Pancreas (tissue), 10 donors: ENCODE data around the gene B2M. TPM values are rescaled to one million over a fixed set of nuclear protein-coding genes. Genes with fewer than 3 reads are reported as not detected.
"Not testable (repeated sequence)": the region's sequence is repeated elsewhere in the genome, so short reads cannot be mapped to it uniquely, and the experiment has no call there.

Experiments used
- ATAC-seq, 4 donors: fragments of 200-7000 bp; cut with Tn5 transposase; one replicate each; pipeline versions ENCODE4 v1.8.0 to v1.9.1; 2020; ENCODE audit warnings: mild to moderate bottlenecking in 4 of 4, moderate library complexity in 4 of 4
- DNase-seq, 6 donors: peaks; one replicate each; pipeline ENCODE4 v3.0.0-alpha.2; 2020
- FAIRE-seq: peaks from 2 replicates; lab custom pipeline; 2012; peaks lifted over from hg19 to GRCh38; lab: Jason Lieb, UNC
- H3K27ac ChIP-seq, 4 donors: fragments of 200-600 bp; sonication (generic); 1 replicate in 3 of 4; 2 replicates in 1 of 4; pipeline versions ENCODE4 v1.5.0 to v1.8.0; 2020
- H3K27me3 ChIP-seq, 4 donors: fragments of 200-600 bp; one replicate each; pipeline ENCODE4 v1.8.0; 2021
- H3K36me3 ChIP-seq, 3 donors: fragments of 200-600 bp; sonication (generic) in 1 of 3; one replicate each; pipeline versions ENCODE4 v1.5.0 to v1.8.0; 2020 to 2021
- H3K4me1 ChIP-seq, 3 donors: fragments of 200-600 bp; one replicate each; pipeline ENCODE4 v1.8.0; 2021
- H3K4me3 ChIP-seq, 4 donors: fragments of 200-600 bp; sonication (generic) in 2 of 4; one replicate each; pipeline versions ENCODE4 v1.5.0 to v1.8.0; 2020 to 2021
- H3K9me3 ChIP-seq, 4 donors: fragments of 200-600 bp; one replicate each; pipeline ENCODE4 v1.8.0; 2021
- WGBS, 2 donors: extraction: QIAGEN DNeasy Blood & Tissue Kit; methylation state at CpG; one replicate each; pipeline ENCODE4 v1.1.7; 2013; 5-methylcytosine and 5-hydroxymethylcytosine counted together
- intact Hi-C, 3 donors: fragments of 100-400 bp; cut with DNase I; formaldehyde crosslinking; loops; one replicate each; pipeline versions ENCODE4 v1.11.1 to v1.14.2; 2022
- polyA plus RNA-seq, 2 donors: library from polyadenylated mRNA; stranded (reverse); fragments of 200-250 nt; gene quantifications; one replicate each; pipeline ENCODE4 v1.2.3, GENCODE V29; 2013
- total RNA-seq, 6 donors: library from RNA; stranded (reverse); fragmentation: NEBNext Ultra II Directional in 4 of 6; extraction: Animal tissue kit (Norgen Biotek cat#: 25700) in 4 of 6; gene quantifications; one replicate each; pipeline versions ENCODE4 v1.2.1 to v1.2.4, GENCODE V29; 2021 to 2023
- TF ChIP-seq, protein P1 (sequence below), 4 donors: fragments of 200-600 bp; sonication (generic) in 3 of 4; IDR thresholded peaks; one replicate each; pipeline versions ENCODE4 v1.5.0 to v1.8.0; 2021; ENCODE audit warnings: antibody characterized with exemption in 4 of 4
- donor health status: healthy with polysubstance abuse.
- donor health status: DM: no; HTN: no; CAD: no; lungs with moderate emphysema.
- donor health status: DM: no; HTN: no; CAD: no.
- donor health status: control.
- donor health status: control.
- donor health status: Bipolar disorder and iron deficiency.
- donor health status: DM: yes; HTN: yes; CAD: no.
- donor health status: DM: no; HTN: no; CAD: no.
- donor health status: DM: no; HTN: no; CAD: no.
- donor health status: DM: yes; HTN: yes; CAD: no.

Gene B2M
- total and polyA plus RNA-seq, 8 donors, result 209 to 1,305 (median 447) TPM

DNA sequence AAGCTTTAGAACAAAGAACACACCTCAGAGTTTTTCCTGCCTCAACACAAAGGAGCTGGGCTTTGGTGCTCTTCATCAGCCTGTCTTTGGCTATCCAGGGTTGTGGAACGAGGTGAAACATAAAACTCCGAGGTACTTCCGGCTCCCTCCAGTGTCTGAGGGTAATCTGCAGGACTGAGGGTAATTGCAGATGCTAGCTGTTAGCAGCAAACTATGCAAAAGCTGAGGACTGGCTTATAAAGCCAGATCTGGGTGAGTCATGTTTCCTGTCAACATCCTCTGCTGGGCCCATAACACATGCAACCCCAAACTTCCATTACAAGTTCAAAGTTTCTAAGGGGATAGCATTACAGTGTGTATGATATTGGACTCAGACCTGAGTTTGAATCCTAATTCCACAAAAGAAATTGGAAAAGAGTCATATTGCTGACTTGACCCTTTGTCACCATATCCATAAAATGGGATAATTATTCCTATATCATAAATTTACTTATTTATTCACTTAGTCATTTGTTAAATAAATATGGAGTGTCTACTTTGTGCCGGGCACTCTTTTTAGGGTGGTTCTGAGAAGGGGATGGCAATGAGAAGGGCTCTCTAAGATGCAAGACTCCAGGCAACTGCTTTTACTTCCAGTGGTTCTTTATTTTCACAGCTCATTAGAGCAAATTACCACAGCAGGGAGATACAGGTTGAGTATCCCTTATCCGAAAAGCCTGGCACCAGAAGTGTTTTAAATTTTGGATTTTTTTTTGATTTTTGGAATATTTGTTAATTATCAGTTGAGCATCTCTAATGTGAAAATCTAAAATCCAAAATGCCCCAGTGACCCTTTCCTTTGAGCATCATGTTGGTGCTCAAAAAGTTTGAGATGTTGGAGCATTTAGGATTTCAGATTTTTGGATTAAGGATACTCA, 15.5 kb downstream of the B2M start:
- no peaks in the 10 kb centered on the region for H3K36me3 ChIP-seq
- TF ChIP-seq, protein P1, sequence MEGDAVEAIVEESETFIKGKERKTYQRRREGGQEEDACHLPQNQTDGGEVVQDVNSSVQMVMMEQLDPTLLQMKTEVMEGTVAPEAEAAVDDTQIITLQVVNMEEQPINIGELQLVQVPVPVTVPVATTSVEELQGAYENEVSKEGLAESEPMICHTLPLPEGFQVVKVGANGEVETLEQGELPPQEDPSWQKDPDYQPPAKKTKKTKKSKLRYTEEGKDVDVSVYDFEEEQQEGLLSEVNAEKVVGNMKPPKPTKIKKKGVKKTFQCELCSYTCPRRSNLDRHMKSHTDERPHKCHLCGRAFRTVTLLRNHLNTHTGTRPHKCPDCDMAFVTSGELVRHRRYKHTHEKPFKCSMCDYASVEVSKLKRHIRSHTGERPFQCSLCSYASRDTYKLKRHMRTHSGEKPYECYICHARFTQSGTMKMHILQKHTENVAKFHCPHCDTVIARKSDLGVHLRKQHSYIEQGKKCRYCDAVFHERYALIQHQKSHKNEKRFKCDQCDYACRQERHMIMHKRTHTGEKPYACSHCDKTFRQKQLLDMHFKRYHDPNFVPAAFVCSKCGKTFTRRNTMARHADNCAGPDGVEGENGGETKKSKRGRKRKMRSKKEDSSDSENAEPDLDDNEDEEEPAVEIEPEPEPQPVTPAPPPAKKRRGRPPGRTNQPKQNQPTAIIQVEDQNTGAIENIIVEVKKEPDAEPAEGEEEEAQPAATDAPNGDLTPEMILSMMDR (IDR thresholded peaks at IDR 0.05), result no peak
- peak in 2 of 4 donors; percentile 3 to 34 for ATAC-seq
- H3K4me3 ChIP-seq, result no peak overlapping the region
- DNase-seq, result peak in 1 of 6 donors; percentile 26
- WGBS, 2 donors, result 66 to 74% methylated on average over 5 of the region's 5 CpGs
- no peak for FAIRE-seq
- H3K27ac ChIP-seq, result peak overlapping the region in 2 of 4 donors; percentile 96 to 97
- intact Hi-C loops, result no loop called here
- no peaks in the 10 kb centered on the region for H3K9me3 ChIP-seq
- H3K4me1 ChIP-seq, result peaks cover 0 to 19% (median 0%) of the 10 kb centered on the region in 3 donors
- H3K27me3 ChIP-seq, result no peaks in the 10 kb centered on the region

DNA sequence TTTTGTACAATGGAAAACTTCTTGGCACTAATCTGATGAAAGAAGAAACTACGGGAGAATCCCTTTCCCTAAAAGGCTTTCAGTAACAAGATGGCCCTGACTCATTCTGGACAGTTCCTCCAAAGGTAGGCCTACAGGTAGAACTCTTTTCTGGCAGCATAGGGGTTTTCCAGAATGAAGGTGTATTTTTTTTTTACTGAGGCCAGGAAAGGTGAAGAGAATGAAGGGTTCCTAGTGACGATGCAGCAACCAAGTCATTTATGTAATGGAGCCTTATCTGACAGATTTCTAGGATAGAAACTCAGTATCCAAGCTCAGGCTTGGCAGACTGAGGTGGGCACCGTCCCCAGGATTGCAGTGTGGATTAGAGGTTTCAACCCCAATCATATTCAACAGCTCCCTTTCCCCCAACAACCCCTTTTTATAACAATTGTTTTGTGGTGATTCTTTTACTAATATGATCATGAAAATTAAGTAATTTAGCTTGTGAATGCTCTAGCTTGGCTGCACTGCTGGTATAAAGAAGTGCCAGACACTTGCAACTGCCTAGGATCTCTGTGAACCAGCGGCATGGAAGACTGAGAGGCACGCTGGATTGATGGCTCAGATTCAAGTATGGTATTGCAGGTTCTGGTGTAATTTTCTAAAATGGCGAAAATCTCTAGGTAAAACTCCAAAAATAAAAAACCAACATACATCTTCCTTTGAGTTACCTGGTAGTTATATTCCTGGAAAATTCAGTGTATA, 16.3 kb downstream of the B2M start:
- FAIRE-seq (no peak), ATAC-seq (no peak), DNase-seq (no peak)
- intact Hi-C loops, result no loop called here
- no peaks in the 10 kb centered on the region for H3K9me3 ChIP-seq
- peak overlapping the region; percentile 86 to 97 (median 95) for H3K27ac ChIP-seq
- peaks cover 0 to 19% (median 0%) of the 10 kb centered on the region in 3 donors for H3K4me1 ChIP-seq
- TF ChIP-seq, protein P1 (IDR thresholded peaks at IDR 0.05), result no peak
- no peak overlapping the region for H3K4me3 ChIP-seq
- no peaks in the 10 kb centered on the region for H3K27me3 ChIP-seq
- no peaks in the 10 kb centered on the region for H3K36me3 ChIP-seq
- 88 to 89% methylated on average over 6 of the region's 6 CpGs for WGBS, 2 donors

- Histone ChIP-seq H3K4me1 (peaks cover 0 to 19% (median 0%) of the 10 kb centered on the region in 3 donors), H3K4me3 (peak overlapping the region in 3 of 4 donors; percentile 26 to 65 (median 61)), H3K27ac (peak overlapping the region; percentile 86 to 97 (median 95))
- H3K9me3 ChIP-seq, ATAC-seq, intact Hi-C loops, DNase-seq, H3K27me3 ChIP-seq, FAIRE-seq, H3K36me3 ChIP-seq: not testable (repeated sequence)
- WGBS, 2 donors, result 66 to 73% methylated on average over 5 of the region's 5 CpGs
Observed at GRCh38 chr15:44728232-44728575, 16.9 kb downstream of the B2M start.

- intact Hi-C loops, result no loop called here
- WGBS, 2 donors, result 0 to 1% methylated on average over 35 to 36 of the region's 36 CpGs
Observed at GRCh38 chr15:44728576-44729407, 17.5 kb downstream of the B2M start.

More at GRCh38 chr15:44728576-44729407, 17.5 kb downstream of the B2M start:
- FAIRE-seq (peak; percentile 98), DNase-seq (peak; percentile 89 to 95 (median 94)), ATAC-seq (peak; percentile 92 to 96 (median 94))
- peaks cover 0 to 19% (median 0%) of the 10 kb centered on the region in 3 donors for H3K4me1 ChIP-seq
- H3K27ac ChIP-seq, result peak overlapping the region; percentile 86 to 97 (median 95)
- H3K9me3 ChIP-seq, result no peaks in the 10 kb centered on the region
- TF ChIP-seq, protein P1 (IDR thresholded peaks at IDR 0.05), result no peak
- no peaks in the 10 kb centered on the region for H3K27me3 ChIP-seq
- peak overlapping the region; percentile 53 to 65 (median 59) for H3K4me3 ChIP-seq
- no peaks in the 10 kb centered on the region for H3K36me3 ChIP-seq
